ENCODE data around the gene GRB10. TPM values are rescaled to one million over a fixed set of nuclear protein-coding genes. Genes with fewer than 3 reads are reported as not detected.

GRB10 gene
- total RNA-seq, 2 experiments from 2014 or later, result 5.9 to 8.4 TPM

DNA sequence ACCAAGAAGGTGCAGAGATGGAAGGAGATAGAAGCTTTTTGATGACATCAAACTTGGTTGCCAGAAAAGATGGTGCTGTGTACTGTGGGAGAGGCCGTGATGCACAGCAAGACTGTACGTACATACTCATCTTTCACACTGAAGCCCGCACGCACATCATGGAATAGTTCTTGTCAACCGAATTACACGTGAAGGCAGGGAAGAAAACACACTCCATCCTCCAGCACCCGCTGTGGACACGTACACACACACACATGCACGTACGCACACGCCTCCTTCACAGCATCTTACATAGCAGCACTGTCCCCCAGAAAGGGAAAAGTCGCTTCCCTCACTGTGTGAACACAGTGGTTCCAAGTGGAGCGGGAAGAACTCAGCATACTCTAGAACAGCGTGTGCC, 163.0 kb downstream of the GRB10 start:
- H3K9me3 Mint-ChIP-seq, result no peaks in the 10 kb centered on the region
- ATAC-seq (ENCODE audit: poor library complexity) (no peak), DNase-seq (no peak)
- H3K27ac Mint-ChIP-seq, result no peak overlapping the region
- Histone ChIP-seq H3K4me3 (ENCODE audit: low read length) (no peak overlapping the region), H3K36me3 (ENCODE audit: insufficient read depth, low read length) (no peaks in the 10 kb centered on the region), H3K27ac (ENCODE audit: low read depth in 1 of 2, low read length in 2 of 2) (no peak overlapping the region), H3K4me1 (ENCODE audit: insufficient read depth, low read length) (peaks cover under 1% of the 10 kb centered on the region), H3K27me3 (ENCODE audit: control insufficient read depth in 1 of 2, insufficient read depth in 2 of 2, low read length in 2 of 2) (no peaks in the 10 kb centered on the region), H3K9me3 (ENCODE audit: control insufficient read depth in 1 of 2, insufficient read depth in 1 of 2, low read length in 2 of 2) (no peaks in the 10 kb centered on the region)
- intact Hi-C loops (cut with DNase I, micrococcal nuclease), result loop anchor here in 1 of 2 experiments (5.0 to 10.0 kb wide), 2 partner anchors 58 to 445 kb away; no protein-coding TSS in a partner anchor
- POLR2A ChIA-PET, result no interaction called here
- no peaks in the 10 kb centered on the region for H3K27me3 Mint-ChIP-seq
- no peaks in the 10 kb centered on the region for H3K4me1 Mint-ChIP-seq (ENCODE audit: low read depth)
- CTCF ChIA-PET, result no interaction called here
- no peaks in the 10 kb centered on the region for H3K36me3 Mint-ChIP-seq (ENCODE audit: low read depth)
- no peak overlapping the region for H3K4me3 Mint-ChIP-seq
- TF ChIP-seq, protein P1, sequence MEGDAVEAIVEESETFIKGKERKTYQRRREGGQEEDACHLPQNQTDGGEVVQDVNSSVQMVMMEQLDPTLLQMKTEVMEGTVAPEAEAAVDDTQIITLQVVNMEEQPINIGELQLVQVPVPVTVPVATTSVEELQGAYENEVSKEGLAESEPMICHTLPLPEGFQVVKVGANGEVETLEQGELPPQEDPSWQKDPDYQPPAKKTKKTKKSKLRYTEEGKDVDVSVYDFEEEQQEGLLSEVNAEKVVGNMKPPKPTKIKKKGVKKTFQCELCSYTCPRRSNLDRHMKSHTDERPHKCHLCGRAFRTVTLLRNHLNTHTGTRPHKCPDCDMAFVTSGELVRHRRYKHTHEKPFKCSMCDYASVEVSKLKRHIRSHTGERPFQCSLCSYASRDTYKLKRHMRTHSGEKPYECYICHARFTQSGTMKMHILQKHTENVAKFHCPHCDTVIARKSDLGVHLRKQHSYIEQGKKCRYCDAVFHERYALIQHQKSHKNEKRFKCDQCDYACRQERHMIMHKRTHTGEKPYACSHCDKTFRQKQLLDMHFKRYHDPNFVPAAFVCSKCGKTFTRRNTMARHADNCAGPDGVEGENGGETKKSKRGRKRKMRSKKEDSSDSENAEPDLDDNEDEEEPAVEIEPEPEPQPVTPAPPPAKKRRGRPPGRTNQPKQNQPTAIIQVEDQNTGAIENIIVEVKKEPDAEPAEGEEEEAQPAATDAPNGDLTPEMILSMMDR (IDR thresholded peaks at IDR 0.05), result no peak

DNA sequence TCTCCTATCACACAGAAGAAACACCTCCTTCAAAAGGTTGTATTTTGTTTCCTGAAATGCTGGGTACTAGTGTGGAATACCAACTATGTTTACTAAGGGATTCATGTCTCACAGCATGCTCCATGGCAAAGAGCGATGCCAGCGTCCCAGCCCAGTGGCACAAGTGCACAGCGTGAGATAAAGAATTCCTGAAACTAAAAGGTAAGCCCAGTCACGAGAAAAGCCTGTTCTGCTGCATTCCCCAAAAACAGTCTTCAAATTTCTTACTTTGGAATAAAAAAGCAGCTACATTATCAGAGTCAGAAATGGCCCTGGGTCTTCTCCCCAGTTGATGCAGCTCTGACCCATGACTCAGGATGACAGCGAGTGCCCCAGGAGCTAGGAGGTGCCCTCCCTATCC, 164.4 kb downstream of the GRB10 start:
- Histone ChIP-seq H3K36me3 (ENCODE audit: insufficient read depth, low read length) (no peaks in the 10 kb centered on the region), H3K27me3 (ENCODE audit: control insufficient read depth in 1 of 2, insufficient read depth in 2 of 2, low read length in 2 of 2) (no peaks in the 10 kb centered on the region), H3K27ac (ENCODE audit: low read depth in 1 of 2, low read length in 2 of 2) (no peak overlapping the region), H3K4me1 (ENCODE audit: insufficient read depth, low read length) (peaks cover 3% of the 10 kb centered on the region), H3K9me3 (ENCODE audit: control insufficient read depth in 1 of 2, insufficient read depth in 1 of 2, low read length in 2 of 2) (no peaks in the 10 kb centered on the region), H3K4me3 (ENCODE audit: low read length) (no peak overlapping the region)
- H3K36me3 Mint-ChIP-seq (ENCODE audit: low read depth), result no peaks in the 10 kb centered on the region
- CTCF ChIA-PET, result no interaction called here
- POLR2A ChIA-PET, result no interaction called here
- ATAC-seq (ENCODE audit: poor library complexity) (no peak), DNase-seq (no peak)
- no peaks in the 10 kb centered on the region for H3K4me1 Mint-ChIP-seq (ENCODE audit: low read depth)
- intact Hi-C loops (cut with DNase I, micrococcal nuclease), result loop anchor here in 1 of 2 experiments (5.0 to 10.0 kb wide), 2 partner anchors 59 to 447 kb away; no protein-coding TSS in a partner anchor
- TF ChIP-seq, protein P1 (IDR thresholded peaks at IDR 0.05), result no peak
- no peaks in the 10 kb centered on the region for H3K9me3 Mint-ChIP-seq
- no peak overlapping the region for H3K27ac Mint-ChIP-seq
- no peak overlapping the region for H3K4me3 Mint-ChIP-seq
- H3K27me3 Mint-ChIP-seq, result no peaks in the 10 kb centered on the region

DNA sequence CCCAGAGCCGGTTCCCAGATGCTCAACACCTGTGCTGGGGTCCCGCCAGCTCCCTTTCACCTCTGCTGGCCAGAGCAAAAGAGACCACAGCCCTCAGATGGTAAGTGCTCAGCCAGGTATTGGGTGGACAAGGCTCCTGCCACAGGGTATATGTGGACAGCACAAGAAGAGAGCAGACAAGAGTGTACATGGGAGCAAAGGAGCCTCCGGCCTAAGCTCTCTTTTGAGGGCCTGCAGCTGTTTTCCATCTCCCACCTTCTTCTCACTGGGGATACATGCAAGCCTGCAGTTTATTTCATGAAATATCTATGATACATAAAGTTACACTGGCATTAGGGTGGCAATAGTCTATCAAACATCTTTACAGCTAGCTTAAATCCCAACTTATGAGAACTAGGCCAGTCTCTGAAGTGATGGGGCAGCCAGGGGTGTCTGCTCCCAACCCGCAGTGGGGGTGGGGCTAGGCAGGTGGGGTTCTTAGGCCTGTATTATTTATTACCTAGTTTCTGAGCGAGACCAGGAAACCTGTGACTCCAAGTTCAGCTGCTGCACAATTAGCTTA, 167.1 kb downstream of the GRB10 start:
- Histone ChIP-seq H3K9me3 (ENCODE audit: control insufficient read depth in 1 of 2, insufficient read depth in 1 of 2, low read length in 2 of 2) (no peaks in the 10 kb centered on the region), H3K27ac (ENCODE audit: low read depth in 1 of 2, low read length in 2 of 2) (no peak overlapping the region), H3K27me3 (ENCODE audit: control insufficient read depth in 1 of 2, insufficient read depth in 2 of 2, low read length in 2 of 2) (no peaks in the 10 kb centered on the region), H3K36me3 (ENCODE audit: insufficient read depth, low read length) (no peaks in the 10 kb centered on the region), H3K4me1 (ENCODE audit: insufficient read depth, low read length) (peaks cover 20% of the 10 kb centered on the region), H3K4me3 (ENCODE audit: low read length) (no peak overlapping the region)
- no peaks in the 10 kb centered on the region for H3K27me3 Mint-ChIP-seq
- peaks cover 8% of the 10 kb centered on the region for H3K4me1 Mint-ChIP-seq (ENCODE audit: low read depth)
- no peaks in the 10 kb centered on the region for H3K36me3 Mint-ChIP-seq (ENCODE audit: low read depth)
- ChIA-PET POLR2A (interaction anchor here (1.5 kb wide), 1 partner anchor 45 kb away, joined by 3 read pairs; no protein-coding TSS in a partner anchor), CTCF (no interaction called here)
- H3K4me3 Mint-ChIP-seq, result no peak overlapping the region
- intact Hi-C loops (cut with DNase I, micrococcal nuclease), result loop anchor here in 1 of 2 experiments (5.0 to 10.0 kb wide), 2 partner anchors 62 to 449 kb away; no protein-coding TSS in a partner anchor
- DNase-seq (no peak), ATAC-seq (ENCODE audit: poor library complexity) (no peak)
- TF ChIP-seq, protein P1 (IDR thresholded peaks at IDR 0.05), result no peak
- H3K9me3 Mint-ChIP-seq, result no peaks in the 10 kb centered on the region
- H3K27ac Mint-ChIP-seq, result no peak overlapping the region
